ENCODE data around the gene DBNDD2.

Gene DBNDD2

DNA sequence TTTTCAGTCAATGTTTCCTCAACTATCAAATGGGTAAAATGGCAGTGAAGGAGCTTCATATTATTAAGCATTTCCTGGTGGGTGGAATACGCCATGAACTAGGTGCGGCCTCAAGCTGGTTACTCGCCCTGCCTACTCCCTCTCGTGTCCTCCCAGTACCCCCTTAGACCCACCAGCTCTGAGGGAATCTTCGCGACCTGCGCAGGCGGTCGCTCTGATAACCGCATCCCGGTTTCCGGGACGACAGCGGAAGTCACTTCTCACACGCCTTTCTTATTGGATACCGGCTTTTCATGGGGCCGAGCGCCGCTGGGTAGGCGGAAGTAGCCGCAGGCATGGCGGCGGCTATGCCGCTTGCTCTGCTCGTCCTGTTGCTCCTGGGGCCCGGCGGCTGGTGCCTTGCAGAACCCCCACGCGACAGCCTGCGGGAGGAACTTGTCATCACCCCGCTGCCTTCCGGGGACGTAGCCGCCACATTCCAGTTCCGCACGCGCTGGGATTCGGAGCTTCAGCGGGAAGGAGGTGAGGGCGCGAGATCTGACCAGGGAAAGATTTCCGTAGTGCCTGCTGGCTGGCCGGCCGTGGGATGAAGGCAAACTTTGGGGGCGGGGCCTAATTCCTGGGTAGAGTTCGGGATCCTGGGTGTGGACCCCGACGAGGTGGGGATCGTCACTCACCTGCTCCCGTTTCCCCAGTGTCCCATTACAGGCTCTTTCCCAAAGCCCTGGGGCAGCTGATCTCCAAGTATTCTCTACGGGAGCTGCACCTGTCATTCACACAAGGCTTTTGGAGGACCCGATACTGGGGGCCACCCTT, 7.9 kb downstream of the DBNDD2 start, which contains the start of gene PIGT:
Gene PIGT, plus strand, starts transcription at position 320 of the 816 bp plus-strand sequence. Its CDS starts 16 bp downstream, at position 336.
- DNase-seq (ENCODE audit: low spot score): peak; percentile 91

DNA sequence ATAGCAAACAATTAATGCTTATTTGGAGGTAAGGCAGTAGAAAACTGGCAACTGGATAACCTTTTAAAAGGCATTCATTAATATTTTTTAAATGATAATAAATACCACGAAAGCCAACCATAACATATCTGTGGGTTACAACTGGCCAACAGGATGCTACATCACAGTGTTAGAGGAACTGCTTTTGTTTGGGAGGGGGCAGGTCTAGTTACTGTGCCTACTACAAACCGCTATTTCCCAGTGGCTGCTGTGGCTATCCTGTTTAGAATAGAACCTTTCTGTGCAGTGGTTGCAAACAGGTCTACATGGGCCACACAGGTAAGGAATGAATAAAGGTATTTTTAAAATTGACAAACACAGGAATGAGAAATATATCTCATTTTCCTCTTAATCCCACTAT, 8.8 kb downstream of the DBNDD2 start:
- DNase-seq (ENCODE audit: low spot score): no peak

DNA sequence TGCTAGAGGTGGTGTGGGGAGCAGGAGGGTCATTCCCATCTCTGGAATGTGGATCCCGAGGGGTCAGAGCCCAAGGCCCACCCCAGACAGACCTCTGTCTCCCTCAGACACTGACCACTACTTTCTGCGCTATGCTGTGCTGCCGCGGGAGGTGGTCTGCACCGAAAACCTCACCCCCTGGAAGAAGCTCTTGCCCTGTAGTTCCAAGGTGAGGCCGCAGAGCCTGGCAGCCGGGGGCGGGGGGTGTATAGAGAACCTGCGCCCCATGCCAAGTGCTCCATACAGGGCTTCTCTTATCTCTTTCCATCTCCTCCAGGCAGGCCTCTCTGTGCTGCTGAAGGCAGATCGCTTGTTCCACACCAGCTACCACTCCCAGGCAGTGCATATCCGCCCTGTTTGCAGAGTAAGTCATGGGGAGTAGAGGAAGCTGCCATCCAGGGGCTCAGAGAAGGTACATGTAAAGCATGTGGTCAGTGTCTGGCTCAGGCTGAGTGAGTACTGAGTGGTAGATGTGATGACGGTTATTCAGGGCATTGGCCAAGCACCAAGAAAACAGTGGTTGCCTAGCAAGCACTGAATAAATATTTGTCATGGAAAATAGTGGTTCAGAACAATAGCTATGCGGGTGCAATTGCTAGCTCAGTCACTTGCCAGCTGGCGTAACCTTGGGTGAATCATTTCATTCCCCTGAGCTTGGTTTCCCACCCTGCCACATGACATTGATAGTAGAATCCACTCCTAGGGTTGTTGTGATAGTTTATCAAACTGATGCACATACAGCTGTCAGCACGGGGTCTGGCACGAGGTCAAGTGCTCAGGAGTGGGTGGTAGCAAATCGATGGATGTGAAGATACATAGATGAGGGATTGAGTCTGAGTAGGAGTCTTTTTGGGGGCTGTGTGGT, 11.4 kb downstream of the DBNDD2 start:
- peak; percentile 71 for DNase-seq (ENCODE audit: low spot score)

DNA sequence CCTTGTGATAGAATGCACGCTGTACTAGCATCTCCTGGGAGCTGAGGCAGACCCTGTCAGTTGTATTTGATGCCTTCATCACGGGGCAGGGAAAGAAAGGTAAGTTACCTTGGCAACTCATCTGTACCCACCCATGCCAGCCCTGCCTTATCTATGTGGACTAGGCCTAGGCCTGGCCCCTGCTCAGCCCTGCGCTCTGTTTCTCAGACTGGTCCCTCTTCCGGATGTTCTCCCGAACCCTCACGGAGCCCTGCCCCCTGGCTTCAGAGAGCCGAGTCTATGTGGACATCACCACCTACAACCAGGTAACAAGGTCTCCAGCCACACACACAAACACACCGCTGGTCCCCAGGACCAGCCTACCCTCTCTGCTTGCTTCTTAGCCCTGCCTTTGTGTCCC, 12.0 kb downstream of the DBNDD2 start:
- DNase-seq (ENCODE audit: low spot score): no peak

DNA sequence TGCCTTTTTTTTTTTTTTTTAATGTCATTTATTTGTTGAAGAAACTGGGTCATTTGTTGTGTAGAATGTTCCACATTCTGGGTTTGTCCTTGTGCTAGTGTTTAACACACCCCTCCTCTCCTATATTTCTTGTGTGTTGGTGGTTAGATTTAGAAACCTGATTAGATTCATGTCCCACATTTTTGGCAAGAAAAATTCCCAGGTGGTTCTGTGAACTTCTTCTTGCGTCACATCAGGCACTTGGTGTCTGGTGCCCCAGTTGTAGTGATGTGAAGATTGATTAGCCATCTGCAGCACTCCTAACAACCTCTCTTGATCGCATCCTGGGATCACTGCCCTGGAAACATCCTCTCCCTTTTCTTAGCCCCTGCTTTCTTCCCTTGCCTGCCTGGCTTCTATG, 15.6 kb downstream of the DBNDD2 start:
- no peak for DNase-seq (ENCODE audit: low spot score)

DNA sequence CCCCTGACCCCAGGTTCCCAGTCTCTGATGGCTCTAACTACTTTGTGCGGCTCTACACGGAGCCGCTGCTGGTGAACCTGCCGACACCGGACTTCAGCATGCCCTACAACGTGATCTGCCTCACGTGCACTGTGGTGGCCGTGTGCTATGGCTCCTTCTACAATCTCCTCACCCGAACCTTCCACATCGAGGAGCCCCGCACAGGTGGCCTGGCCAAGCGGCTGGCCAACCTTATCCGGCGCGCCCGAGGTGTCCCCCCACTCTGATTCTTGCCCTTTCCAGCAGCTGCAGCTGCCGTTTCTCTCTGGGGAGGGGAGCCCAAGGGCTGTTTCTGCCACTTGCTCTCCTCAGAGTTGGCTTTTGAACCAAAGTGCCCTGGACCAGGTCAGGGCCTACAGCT, 17.5 kb downstream of the DBNDD2 start:
- DNase-seq (ENCODE audit: low spot score): no peak

DNA sequence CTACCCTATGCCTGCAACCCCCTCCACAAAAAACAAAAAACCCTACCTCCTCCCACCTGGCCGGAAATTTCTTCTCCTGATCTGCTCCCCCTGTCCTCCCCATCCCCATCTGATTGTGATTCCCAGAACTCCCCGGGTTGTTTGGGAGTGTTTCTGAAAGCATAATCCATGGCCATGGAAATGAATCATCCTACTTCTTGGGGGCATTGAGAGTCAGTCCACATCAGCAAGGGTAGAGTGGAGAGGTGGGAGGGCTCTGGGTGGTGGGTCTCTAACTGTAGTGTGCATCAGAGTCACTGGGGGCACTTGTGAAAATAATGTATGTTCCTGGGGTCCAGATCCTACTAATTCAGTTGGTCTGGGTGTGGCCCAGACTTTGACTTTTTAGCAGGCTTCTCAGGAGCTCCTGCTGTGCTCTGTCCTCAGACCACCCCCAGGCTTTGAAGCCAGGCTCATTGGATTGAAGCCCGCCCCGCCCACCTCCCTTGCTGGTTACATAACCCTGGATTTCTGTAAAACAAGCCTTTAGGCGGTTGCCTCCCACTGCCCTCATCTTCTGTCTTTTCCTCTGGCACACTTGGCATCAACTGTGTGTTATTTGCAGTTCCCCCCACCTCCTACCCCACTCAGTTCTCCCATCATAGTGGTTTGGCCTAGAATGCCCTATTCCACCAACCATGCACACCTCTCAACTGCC, 18.4 kb downstream of the DBNDD2 start:
- DNase-seq (ENCODE audit: low spot score): no peak

DNA sequence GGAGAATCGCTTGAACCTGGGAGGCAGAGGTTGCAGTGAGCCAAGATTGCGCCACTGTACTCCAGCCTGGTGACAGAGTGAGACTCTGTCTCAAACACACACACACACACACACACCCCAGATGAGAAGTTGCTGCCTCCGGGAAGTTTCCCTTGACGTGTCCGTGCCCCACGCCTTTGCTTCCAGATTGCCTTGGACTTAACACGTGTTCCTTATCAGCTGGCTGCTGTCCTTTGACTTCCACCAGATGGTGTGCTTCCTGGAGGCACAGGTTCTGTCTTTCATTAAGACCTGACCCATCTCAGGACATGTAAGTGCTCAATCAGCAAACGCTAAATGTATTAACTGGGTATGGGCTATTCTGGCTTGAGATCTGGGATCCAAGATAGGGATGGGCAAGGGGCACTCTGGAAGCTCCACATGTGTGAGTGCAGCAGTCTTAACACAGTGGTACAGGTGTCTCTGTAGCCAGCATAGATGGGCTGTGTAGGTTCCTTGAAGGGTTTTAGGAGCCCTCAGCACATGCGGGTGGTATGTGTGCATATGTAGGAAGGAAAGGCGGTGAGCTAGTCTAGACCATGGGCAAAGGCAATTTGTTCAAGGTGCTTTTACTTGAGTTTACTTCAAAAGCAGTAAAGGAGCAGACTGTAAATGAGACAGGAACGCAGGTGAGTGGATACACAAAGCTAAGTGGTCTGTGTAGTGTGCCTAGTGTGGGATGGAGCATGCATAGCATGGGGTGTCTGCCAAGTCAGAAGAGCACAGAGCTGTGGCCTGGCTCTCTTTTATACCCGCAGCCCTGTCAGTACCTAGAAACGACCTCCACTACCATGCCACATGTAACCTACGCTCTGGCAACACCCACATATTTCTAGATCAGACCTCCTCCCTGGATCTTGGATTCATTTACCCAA, 19.4 kb downstream of the DBNDD2 start:
- DNase-seq (ENCODE audit: low spot score): no peak

DNA sequence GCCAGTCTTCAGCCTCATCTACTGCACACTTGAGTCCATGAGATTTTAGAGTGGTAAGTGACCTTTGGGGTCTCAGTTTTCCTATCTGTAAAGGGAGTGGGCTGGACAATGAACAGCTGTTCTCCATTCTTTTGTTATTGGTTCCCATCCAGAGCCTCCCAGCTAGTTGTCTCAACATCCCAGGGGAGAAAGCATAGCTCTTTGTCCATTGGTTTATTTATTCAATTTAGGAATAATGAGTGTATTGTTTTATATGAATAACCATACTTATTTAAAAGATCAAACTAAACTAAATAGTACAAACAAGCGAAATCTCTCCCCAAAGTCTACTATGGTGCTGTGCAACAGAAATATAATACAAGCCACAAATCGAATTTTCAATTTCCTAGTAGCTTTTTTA, 21.5 kb downstream of the DBNDD2 start:
- peak; percentile 97 for DNase-seq (ENCODE audit: low spot score)

DNA sequence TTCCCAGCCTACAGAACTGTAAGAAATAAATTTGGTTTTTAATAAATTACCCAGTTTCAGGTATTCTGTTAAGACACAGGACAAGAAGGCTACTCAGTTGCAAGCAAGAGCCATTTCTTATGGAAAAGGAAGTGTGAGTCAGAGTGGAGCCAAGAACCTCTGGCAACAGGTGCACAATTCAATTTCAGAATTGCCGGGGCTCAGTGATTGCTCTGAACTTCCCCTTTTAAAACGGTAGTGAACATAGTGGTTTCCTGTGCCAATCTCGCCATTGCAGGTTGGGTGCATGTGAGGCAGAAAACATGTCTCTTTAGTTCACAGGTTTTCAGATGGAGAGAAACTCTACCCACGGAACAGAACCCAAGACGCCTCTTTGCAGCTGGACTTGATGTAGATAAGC, 24.2 kb downstream of the DBNDD2 start:
- DNase-seq (ENCODE audit: low spot score): no peak

DNA sequence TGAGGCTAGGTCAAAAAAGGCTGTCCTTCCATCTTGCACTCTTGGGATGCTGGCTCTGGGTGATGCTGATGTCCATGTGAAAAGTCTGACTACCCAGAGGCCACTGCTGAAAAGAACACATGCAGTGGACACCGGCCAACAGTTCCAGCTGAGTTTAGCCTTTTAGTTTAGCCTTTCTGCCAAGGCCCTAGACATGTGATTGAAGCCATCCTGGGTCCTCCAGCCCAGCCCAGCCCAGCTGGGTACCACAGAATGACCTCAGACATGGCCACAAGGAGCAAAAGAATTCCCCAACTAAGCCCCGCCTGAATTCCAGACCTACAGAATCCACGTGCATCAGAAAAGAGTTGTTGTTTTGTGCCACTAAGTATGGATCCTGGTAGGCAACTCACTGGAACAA, 25.2 kb downstream of the DBNDD2 start:
- peak; percentile 97 for DNase-seq (ENCODE audit: low spot score)

DNA sequence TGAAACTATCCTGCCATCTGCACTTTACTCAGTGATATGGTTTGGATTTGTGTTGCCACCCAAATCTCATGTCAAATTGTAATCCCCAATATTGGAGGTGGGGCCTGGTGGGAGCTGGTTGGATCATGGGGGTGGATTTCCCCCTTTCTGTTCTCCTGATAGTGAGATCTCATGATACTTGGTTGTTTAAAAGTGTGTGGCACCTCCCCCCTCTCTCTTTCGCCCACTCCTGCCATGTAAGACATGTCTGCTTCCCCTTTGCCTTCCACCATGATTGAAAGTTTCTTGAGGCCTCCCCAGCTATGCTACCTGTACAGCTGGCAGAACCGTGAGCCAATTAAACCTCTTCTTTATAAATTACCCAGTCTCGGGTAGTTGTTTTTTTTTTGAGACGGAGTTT, 25.9 kb downstream of the DBNDD2 start:
- no peak for DNase-seq (ENCODE audit: low spot score)

DNA sequence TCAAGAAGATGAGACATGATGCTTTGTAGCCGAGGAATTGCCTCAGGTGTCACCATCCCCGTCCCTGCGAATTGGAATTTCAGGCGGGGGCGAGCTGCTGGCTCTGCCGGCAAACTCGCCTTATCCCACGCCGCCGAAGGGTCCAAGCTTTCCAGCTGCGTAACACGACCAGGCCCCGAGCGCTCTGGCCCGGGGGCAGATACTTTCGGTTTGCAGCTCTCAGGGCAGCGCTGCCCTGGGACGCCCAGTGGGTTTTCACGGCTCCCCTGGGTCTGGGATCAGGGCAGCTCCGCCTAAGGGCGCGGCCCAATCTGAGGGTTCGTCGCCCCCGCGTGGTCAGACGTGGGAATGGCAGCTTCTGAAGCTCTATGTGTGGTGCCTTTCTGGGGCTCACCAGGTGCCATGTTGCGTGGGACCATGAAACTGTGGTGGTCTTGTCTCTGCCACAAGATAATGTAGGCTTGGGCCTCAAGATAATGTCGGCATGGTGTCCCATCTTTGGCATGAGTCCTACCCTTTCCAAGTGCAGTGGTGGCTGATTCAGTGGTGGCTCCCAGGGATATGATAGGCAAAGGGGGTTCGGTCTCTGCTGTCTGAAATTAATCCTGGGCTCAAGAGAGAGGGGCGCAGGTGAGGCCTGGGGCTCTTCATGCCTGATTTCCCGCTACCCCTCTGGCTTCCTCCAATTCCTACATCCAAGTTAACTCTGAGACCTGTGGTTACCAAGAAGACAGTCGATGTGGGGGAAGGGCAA, 28.8 kb downstream of the DBNDD2 start:
- DNase-seq (ENCODE audit: low spot score): peak; percentile 91

DNA sequence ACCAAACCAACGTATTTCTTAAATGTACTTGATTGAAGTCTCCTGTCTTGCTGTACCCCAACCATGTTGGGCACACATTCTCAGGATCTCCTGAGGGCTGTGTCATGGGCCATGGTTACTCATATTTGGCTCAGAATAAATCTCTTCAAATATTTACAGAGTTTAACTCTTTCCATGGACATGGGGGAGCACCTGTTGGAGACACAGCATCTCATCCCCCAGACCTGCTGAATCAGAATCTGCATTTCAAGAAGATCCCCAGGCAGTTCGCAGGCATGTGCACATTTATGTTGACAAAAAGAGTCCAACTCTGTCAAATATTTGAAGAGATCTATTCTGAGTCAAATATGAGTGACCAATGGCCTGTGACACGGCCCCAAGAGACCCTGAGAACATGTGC, 32.3 kb downstream of the DBNDD2 start:
- DNase-seq (ENCODE audit: low spot score): no peak

DNA sequence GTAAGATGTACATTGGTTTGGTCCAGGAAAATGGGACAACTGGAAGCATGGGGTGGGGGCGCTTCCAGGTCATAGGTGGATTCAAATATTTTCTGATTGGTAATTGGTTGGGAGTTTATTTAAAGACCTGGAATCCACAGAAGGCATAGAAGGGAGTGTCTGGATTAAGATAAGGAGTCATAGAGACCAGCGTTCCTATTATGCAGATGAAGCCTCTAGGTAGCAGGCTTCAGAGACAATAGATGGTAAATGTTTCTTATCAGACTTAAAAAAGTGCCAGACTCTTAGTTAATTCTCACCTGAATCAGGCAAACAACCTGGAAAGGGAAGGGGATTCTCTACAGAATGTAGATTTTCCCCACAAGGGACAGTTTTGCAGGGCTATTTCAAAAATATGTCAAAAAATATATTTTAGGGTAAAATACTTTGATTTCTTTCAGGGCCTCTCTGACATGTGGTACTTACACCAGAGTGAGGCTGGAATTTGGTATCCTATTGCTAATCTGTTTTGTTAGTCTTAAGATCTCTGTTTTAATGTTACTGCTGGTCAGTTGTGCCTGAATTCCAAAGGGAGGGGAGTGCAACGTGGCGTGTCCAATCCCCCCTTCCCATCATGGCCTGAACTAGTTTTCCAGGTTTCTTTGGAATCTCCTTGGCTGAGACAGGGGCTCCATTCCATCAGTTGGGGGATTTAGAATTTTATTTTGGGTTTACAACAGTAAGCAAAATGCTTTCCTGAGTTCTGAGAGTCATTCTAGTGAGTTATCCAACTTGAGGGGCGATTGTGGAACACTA, 33.0 kb downstream of the DBNDD2 start:
- no peak for DNase-seq (ENCODE audit: low spot score)

DNA sequence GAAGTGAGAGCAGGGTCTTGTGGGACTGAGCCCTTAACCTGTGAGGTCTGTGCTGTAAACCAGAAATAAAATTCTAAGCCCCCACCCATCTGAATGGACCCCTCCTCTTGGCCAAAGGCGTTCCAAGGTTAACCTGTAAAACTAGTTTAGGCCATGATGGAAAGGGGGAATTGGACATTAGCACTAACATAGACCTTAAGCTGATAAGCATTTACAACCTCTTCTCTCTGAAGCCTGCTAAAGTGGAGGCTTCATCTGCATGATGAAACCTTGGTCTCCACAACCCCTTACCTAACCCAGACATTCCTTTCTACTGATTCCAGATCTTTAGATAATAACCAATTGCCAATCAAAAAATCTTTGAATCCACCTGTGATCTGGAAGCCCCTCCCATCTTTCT, 33.7 kb downstream of the DBNDD2 start:
- no peak for DNase-seq (ENCODE audit: low spot score)

DNA sequence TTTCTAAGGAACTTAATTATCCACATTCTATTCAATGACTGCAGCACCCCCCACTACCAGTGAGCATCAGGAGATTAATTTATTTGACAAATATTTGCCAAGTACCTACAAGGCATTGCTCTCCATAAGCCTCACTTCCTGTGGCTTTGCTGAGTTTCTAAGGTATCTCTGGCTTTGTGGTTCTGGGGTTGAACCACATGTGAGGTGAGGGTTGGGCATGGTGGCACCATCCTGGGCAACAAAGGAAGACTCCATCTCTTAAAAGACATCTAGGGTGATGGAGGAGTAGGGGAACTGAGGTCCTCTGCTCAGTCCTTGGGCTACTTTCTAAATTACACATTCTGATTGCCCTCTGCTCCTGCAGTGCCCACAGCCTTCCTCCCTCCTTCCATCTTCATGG, 36.0 kb downstream of the DBNDD2 start:
- DNase-seq (ENCODE audit: low spot score): no peak

DNA sequence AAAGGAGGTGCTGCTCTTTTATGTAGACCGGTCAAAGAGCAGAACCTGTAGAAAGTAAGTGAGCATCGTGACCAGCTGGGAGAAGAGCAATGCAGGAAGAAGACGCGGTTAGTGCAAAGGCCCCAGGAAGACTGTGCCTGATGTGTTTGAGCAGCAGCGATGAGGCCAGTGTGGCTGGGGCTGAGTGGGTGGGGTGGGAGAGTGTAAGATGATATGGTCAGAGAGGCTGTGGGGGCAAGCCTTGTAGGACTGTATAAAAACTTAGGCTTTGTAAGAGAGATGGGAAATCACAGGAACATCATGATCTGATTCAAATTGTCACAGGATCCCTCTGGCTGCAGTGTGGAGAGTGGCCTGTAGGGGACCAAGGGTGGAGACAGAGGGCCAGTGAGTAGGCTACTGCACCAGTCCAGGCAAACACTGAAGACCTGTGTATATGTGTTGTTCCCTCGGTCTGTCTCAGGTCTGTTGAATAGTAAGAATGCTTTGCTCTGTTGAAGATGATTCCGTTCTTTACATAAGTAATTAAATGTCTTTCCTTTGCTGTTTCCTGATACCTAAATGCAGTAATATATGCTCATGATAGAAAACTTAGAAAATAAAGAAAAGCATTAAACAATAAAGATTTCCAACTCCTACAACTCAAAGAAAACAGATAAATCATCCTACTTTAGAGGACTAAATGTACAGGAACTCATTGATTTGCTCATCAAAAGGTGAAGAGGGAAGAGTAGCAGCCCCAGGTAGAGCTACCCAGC, 37.9 kb downstream of the DBNDD2 start:
- no peak for DNase-seq (ENCODE audit: low spot score)

DNA sequence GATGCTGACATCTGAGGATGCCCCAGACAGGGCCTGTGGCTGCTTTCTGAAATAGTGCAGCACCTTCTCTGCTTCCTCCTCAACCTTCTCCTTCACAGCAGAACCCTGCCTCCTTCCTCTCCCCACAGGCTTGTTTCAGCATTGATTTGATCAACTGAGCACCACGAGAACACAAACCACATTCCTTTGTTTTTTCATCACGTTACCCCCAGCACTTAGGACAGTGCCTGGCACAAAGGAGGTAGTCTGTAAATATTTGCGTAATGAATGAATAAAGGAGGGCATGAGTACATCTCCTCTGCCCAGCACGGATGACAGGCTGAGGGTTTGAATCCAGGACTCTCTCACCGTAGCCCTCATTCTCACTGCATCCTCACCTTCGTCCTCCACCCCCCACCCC, 40.2 kb downstream of the DBNDD2 start:
- no peak for DNase-seq (ENCODE audit: low spot score)
